Body of pancreas (tissue), 4 donors: Measurements from ENCODE around the gene ERICH3. TPM values are rescaled to one million over a fixed set of nuclear protein-coding genes. Genes with fewer than 3 reads are reported as not detected.

Experiments
- ATAC-seq: fragments of 150-250 bp; one replicate; pipeline ENCODE4 v1.9.1; 2016
- DNase-seq, 4 donors: peaks; one replicate each; pipeline ENCODE4 v3.0.0-alpha.2; 2019
- H3K27ac ChIP-seq, 4 donors: fragments of 200-600 bp; sonication (generic); 1 replicate in 3 of 4; 2 replicates in 1 of 4; pipeline versions ENCODE4 v1.5.1 to v1.6.1; 2016 to 2019; ENCODE audit warnings: mild to moderate bottlenecking in 1 of 4, mixed read lengths in 1 of 4, moderate library complexity in 1 of 4
- H3K27me3 ChIP-seq, 2 donors: fragments of 200-600 bp; sonication (generic); one replicate each; pipeline ENCODE4 v1.6.0; 2016; ENCODE audit warnings: mild to moderate bottlenecking in 1 of 2
- H3K36me3 ChIP-seq, 2 donors: fragments of 200-600 bp; sonication (generic); replicated peaks in 1 of 2; 2 replicates each; pipeline ENCODE4 v1.5.1; 2016; ENCODE audit warnings: low read depth in 2 of 2; ENCODE audit not compliant: insufficient read depth in 1 of 2
- H3K4me1 ChIP-seq: fragments of 200-600 bp; sonication (generic); one replicate; pipeline ENCODE4 v1.6.0; 2016
- H3K4me3 ChIP-seq, 2 donors: fragments of 200-600 bp; sonication (generic); 1 replicate in 1 of 2; 2 replicates in 1 of 2; pipeline ENCODE4 v1.5.1; 2016 to 2019
- H3K9me3 ChIP-seq, 3 donors: fragments of 200-600 bp; sonication (generic); 1 replicate in 2 of 3; 2 replicates in 1 of 3; pipeline ENCODE4 v1.5.1; 2016
- CTCF ChIP-seq, 7 experiments: fragments of 450-650 bp in 4 of 7; fragments of 200-600 bp in 3 of 7; sonication (generic) in 3 of 7; IDR thresholded peaks; one replicate each; pipeline ENCODE4 v1.5.1; 2016 to 2019; ENCODE audit warnings: antibody characterized with exemption in 7 of 7
- POLR2A ChIP-seq, 3 donors: fragments of 450-650 bp; IDR thresholded peaks; one replicate each; pipeline ENCODE4 v1.6.1; 2016; ENCODE audit warnings: antibody characterized with exemption in 3 of 3, mild to moderate bottlenecking in 2 of 3
- WGBS, 2 donors: methylation state at CpG; one replicate each; pipeline ENCODE4 v1.1.5; 2017; 5-methylcytosine and 5-hydroxymethylcytosine counted together
- intact Hi-C: fragments of 100-400 bp; cut with DNase I; formaldehyde crosslinking; loops from one replicate; pipeline ENCODE4 v1.15.1; 2023
- total RNA-seq, 2 donors: library from RNA; depleted of rRNA; stranded (reverse); fragments of >200 nt; gene quantifications; one replicate each; pipeline ENCODE4 v1.1.0, GENCODE V29; 2016

The ERICH3 gene
- total RNA-seq, 2 donors from 2014 or later, result under 0.01 TPM; not detected in 1

- intact Hi-C loops, result no loop called here
- H3K27me3 ChIP-seq, result no peaks in the 10 kb centered on the region
- TF ChIP-seq POLR2A (IDR thresholded peaks at IDR 0.05) (no peak), CTCF (IDR thresholded peaks at IDR 0.05) (no peak)
- H3K27ac ChIP-seq, result no peak overlapping the region
- H3K36me3 ChIP-seq, result no peaks in the 10 kb centered on the region
- WGBS, 2 donors, result 1 to 25% methylated on average over 2 of the region's 2 CpGs
- DNase-seq, result no peak
- peaks cover 11% of the 10 kb centered on the region for H3K4me1 ChIP-seq
- H3K9me3 ChIP-seq, result no peaks in the 10 kb centered on the region
- ATAC-seq, result no peak
- H3K4me3 ChIP-seq, result no peak overlapping the region
Observed at GRCh38 chr1:74690364-74690696, 16.7 kb upstream of the ERICH3 start.

- intact Hi-C loops, result no loop called here
- H3K27ac ChIP-seq, result no peak overlapping the region
- H3K36me3 ChIP-seq, result no peaks in the 10 kb centered on the region
- H3K9me3 ChIP-seq, result no peaks in the 10 kb centered on the region
- peaks cover 11% of the 10 kb centered on the region for H3K4me1 ChIP-seq
- no peak overlapping the region for H3K4me3 ChIP-seq
- DNase-seq (peak; percentile 48 to 70 (median 56)), ATAC-seq (peak; percentile 80)
- 14 to 16% methylated on average over 5 of the region's 5 CpGs for WGBS, 2 donors
- H3K27me3 ChIP-seq, result no peaks in the 10 kb centered on the region
- TF ChIP-seq POLR2A (IDR thresholded peaks at IDR 0.05) (no peak), CTCF (IDR thresholded peaks at IDR 0.05) (peak; percentile 59 to 92 (median 89))
Observed at GRCh38 chr1:74689621-74690363, 16.2 kb upstream of the ERICH3 start.

GRCh38 chr1:74686928-74687327 lies 13.3 kb upstream of the ERICH3 start:
- WGBS, 2 donors, result 52 to 64% methylated on average over 4 of the region's 4 CpGs
- Histone ChIP-seq H3K9me3 (no peaks in the 10 kb centered on the region), H3K27me3 (no peaks in the 10 kb centered on the region), H3K36me3 (no peaks in the 10 kb centered on the region), H3K4me3 (no peak overlapping the region), H3K4me1 (peaks cover 11% of the 10 kb centered on the region), H3K27ac (no peak overlapping the region)
- intact Hi-C loops, result no loop called here
- DNase-seq, result no peak
- ATAC-seq, result no peak
- TF ChIP-seq POLR2A (IDR thresholded peaks at IDR 0.05) (no peak), CTCF (IDR thresholded peaks at IDR 0.05) (no peak)

- no peak for TF ChIP-seq POLR2A (IDR thresholded peaks at IDR 0.05)
- no peak for TF ChIP-seq CTCF (IDR thresholded peaks at IDR 0.05)
- Histone ChIP-seq H3K36me3 (no peaks in the 10 kb centered on the region), H3K9me3 (no peaks in the 10 kb centered on the region), H3K27ac (no peak overlapping the region), H3K27me3 (no peaks in the 10 kb centered on the region), H3K4me1 (peaks cover under 1% of the 10 kb centered on the region), H3K4me3 (no peak overlapping the region)
- intact Hi-C loops, result no loop called here
- DNase-seq (no peak), ATAC-seq (no peak)
- 77 to 88% methylated on average over 2 of the region's 2 CpGs for WGBS, 2 donors
Observed at GRCh38 chr1:74684301-74684700, 10.7 kb upstream of the ERICH3 start.

GRCh38 chr1:74683656-74684055 lies 10.1 kb upstream of the ERICH3 start:
- Histone ChIP-seq H3K27me3 (no peaks in the 10 kb centered on the region), H3K36me3 (no peaks in the 10 kb centered on the region), H3K27ac (no peak overlapping the region), H3K4me3 (no peak overlapping the region), H3K4me1 (no peaks in the 10 kb centered on the region), H3K9me3 (no peaks in the 10 kb centered on the region)
- intact Hi-C loops, result no loop called here
- DNase-seq, result no peak
- no peak for ATAC-seq
- TF ChIP-seq POLR2A (IDR thresholded peaks at IDR 0.05) (no peak), CTCF (IDR thresholded peaks at IDR 0.05) (no peak)
